Activated naive CD4-positive, alpha-beta T cell treated with Interleukin-2 at 50 U/mL for 16 hours (primary cell): ENCODE measurements around the gene COL16A1.
A peak's percentile ranks its signal among the peaks of the same experiment; 100 is the strongest.

Experiments used
- DNase-seq: peaks from one replicate; pipeline ENCODE4 v3.0.0-alpha.2; 2020

The COL16A1 gene

DNA sequence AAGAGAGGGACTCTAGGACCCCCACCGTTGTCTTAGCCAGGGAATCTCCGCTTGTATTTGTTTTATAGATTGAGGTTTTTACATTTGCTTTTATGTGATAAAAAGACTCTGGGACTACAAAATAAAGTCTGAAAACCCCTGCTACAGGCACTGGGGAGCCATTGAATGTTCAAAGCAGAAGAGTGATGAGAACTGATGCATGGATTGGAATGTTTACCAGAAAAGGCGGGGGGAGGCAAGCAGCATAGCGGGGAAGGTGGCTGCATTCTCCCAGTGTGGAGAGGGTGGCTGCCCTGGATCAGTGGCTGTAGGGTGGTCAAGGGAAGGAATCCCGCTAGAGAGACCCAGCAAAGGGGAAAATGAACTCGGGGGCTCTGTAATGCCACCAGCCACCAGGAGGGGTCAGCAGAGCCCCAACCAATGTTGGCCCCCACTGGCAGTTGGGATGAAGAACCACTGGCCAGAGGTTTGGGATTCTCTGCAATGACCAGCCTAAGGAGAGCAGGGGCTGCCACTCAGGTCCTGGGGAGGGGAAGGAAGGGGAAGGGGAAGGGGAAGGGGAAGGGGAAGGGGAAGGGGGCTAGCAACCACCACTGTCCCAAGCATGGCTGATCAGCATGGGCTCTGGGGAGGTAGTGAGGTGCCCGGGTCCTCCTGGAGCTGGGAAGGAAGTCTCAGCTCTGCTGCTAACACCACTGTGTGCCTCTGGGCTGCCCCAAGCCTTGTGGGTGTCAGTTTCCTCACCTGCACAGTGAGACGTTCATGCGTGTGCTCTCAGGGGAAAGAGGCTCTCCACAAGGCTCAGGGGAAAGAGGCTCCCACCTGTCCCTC is 40.0 kb downstream of the COL16A1 start:
- peak; percentile 66 for DNase-seq

GRCh38 chr1:31662463-31662862 is 41.4 kb downstream of the COL16A1 start:
- DNase-seq, result no peak

- no peak for DNase-seq
Observed at GRCh38 chr1:31661856-31662255, 42.0 kb downstream of the COL16A1 start.

DNA sequence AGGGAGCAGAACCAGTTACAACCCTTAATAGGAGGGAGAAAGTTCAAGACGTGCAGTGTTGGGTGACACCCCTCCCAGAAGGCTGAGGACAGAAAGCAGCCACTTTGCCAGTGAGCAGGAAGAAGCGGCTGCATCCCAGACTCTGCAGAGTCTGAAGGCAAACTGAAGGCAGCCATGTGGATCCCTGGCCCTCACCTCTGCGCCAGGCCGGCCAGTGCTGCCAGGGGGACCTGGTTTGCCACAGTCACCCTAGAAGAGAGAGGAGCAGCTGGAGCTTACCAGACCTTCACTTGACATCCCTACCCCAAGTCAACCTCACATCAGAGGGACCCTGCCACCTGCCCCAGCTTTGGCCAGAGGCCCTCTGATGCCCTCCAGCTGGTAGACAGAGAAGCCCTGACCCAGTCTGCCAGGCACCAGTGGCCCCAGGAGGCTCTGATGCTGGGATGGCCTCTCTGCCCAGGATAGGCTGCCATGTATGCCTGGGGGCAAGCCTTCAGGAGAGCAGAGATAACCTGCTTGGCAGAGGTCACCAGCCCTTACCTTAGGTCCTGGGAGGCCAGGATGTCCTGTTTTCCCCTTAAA is 42.9 kb downstream of the COL16A1 start:
- DNase-seq, result no peak

GRCh38 chr1:31659889-31660288 is 43.9 kb downstream of the COL16A1 start:
- no peak for DNase-seq

DNA sequence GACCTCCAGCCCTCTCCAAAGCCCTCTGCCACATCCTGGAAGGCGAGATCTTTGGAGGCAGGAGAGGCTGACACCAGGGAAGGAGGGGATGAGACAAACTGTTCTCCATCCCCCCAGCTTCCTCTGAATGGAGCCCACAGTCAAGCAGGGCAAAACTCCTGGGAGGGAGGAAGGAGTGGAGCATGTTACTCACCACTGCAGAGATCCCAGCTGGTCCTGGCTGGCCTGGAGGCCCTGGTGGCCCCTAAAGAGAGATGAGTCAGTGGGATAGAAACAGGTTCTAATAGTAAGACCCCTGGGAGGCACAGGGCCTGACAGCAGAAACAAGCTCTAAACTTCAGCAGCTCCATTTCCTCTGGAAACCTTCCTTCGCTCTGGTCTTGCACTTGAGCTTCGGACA is 45.1 kb downstream of the COL16A1 start:
- no peak for DNase-seq

- DNase-seq, result no peak
Observed at GRCh38 chr1:31657972-31658510, 45.8 kb downstream of the COL16A1 start.

DNA sequence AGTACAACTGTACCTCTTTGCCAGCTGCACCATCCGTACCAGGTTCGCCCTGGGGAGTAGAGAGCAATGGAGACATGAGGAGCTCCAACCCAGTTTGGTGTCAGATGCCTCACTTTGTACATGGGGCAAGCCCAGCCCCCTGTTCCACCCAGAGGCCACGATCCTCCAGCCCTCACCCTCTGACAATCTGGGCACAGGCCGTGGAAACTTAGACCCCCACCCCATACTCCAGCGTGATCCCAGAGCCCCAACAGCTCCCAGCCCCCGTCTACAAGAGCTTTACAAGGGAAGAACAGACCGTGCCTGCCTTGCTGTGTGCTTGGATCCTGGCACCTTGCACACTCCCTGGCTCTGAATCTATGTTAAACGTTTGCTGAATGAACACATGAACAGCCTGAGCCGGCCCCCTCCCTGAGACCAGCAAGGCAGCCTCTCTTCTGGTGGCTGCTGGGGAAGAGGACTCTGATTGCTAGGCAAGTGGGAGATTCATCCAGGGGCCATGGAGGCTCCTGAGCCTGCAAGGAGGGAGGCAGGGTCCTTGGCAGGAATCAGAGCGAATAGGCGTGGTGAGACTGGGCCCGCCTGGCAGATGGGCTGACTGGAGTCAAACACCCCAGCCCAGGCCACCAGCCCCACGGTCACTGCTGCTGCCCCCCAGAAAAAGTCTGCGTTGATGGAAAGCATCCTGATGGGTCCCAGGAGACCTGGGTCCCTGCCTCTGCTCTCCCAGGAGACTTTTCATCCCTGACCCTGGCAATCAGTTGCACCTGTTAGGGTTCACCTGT is 46.6 kb downstream of the COL16A1 start:
- DNase-seq, result no peak

DNA sequence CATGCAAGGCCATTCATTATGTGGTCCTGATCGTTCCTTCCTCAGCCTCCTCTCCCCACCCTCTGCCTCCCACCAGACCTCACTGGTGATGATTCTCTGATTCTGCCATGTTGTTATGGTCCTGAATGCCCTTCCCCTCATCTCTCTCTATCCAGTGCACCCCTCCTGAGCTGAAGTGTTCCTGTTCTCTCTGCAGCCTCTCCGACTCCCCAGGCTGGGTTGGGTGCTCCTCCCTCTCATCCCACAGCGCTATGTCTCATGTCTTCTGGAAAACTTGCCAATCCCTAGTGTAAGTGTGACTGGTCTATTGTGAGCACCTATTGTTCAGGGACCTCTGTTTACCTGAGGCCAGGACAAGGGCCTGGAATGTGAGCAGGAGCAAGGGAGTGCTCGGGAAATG is 48.1 kb downstream of the COL16A1 start:
- no peak for DNase-seq

GRCh38 chr1:31655104-31655503 is 48.7 kb downstream of the COL16A1 start:
- no peak for DNase-seq

- DNase-seq, result no peak
Observed at GRCh38 chr1:31654474-31654776, 49.4 kb downstream of the COL16A1 start.

GRCh38 chr1:31653717-31654473 is 49.9 kb downstream of the COL16A1 start:
- DNase-seq, result no peak

GRCh38 chr1:31652891-31653499 is 50.8 kb downstream of the COL16A1 start:
- DNase-seq, result no peak

- no peak for DNase-seq
Observed at GRCh38 chr1:31651766-31652165, 52.1 kb downstream of the COL16A1 start.

- no peak for DNase-seq
Observed at GRCh38 chr1:31651089-31651420, 52.8 kb downstream of the COL16A1 start.

- no peak for DNase-seq
Observed at GRCh38 chr1:31650161-31651088, 53.4 kb downstream of the COL16A1 start.

DNA sequence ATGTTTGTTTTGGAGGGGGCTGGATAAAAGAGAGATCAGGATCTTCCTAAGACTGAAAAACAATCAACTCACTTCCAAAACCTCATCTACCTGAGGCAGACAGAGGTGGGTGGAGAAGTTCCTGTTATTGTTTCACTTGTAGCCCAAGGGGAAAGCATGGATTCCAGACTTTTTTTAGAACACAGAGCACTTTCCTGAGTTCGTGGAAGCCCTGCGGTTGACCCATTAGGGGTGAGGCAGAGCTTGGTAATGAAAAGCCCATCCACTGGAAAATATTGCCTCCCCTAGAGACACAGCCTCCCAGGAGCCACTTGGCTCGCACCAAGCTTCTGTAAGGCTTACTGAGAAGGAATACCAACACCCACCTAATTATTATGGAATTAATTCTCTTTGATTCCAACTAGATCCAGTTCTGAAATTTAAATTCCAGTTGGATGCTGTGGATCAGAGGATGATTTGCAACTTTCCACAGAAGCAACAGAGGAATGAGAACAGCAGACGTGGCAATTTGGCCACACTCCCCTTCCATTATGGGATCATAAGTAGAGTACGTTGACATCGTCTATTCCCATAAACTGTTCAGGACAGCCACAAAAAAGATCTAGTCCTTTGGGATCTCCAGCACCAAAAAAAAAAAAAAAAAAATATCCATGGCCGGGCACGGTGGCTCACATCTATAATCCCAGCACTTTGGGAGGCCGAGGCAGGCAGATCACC is 55.0 kb downstream of the COL16A1 start:
- no peak for DNase-seq

DNA sequence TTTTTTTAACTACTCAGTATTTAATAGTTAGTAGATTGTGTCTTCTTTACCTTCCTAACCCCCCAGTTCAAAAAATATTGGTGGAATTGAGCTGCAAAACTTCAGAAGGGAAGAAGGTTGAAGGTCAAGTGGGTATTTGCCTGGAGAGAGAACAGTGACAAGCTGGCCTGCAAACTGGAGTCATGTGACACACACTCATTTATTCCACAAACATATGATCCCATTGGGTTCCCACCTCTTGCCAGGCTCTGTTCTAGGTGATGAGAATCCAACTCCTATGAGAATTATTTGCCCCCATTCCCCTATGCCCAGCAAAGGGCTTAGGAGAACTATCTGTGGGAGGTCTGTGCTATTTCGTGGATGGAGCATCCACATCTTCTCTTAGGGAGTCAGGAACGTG is 55.6 kb downstream of the COL16A1 start:
- no peak for DNase-seq

GRCh38 chr1:31647106-31647505 is 56.7 kb downstream of the COL16A1 start:
- DNase-seq, result no peak

- no peak for DNase-seq
Observed at GRCh38 chr1:31646259-31646960, 57.4 kb downstream of the COL16A1 start.
